ENCODE results near the gene DIAPH3. TPM values are rescaled to one million over a fixed set of nuclear protein-coding genes. Genes with fewer than 3 reads are reported as not detected.

DIAPH3 gene
- polyA plus RNA-seq, 1 donor from 2014 or later: 0.37 TPM

- Histone ChIP-seq H3K36me3 (ENCODE audit: insufficient read depth, low read length) (no peaks in the 10 kb centered on the region), H3K4me2 (ENCODE audit: low read length) (no peak overlapping the region), H3K4me3 (ENCODE audit: low read length) (no peak overlapping the region), H4K20me1 (ENCODE audit: insufficient read depth) (no peaks in the 10 kb centered on the region), H3K9me2 (ENCODE audit: insufficient read depth, low read length) (no peaks in the 10 kb centered on the region), H2AFZ (ENCODE audit: low read depth, low read length) (no peak overlapping the region), H3K9me3 (ENCODE audit: low read length) (no peaks in the 10 kb centered on the region), H3K79me2 (replicated peaks; ENCODE audit: insufficient read depth, low read length) (no peaks in the 10 kb centered on the region), H3K27ac (ENCODE audit: low read length) (no peak overlapping the region), H3K9ac (ENCODE audit: low read length) (no peak overlapping the region), H3F3A (ENCODE audit: insufficient read depth, low read length, poor library complexity, severe bottlenecking) (no peaks in the 10 kb centered on the region), H3K27me3 (ENCODE audit: insufficient read depth, low read depth, low read length) (no peaks in the 10 kb centered on the region)
- no peak for TF ChIP-seq EP300 (conservative IDR thresholded peaks at IDR 0.05; ENCODE audit: poor library complexity, severe bottlenecking)
- TF ChIP-seq RAD21 (conservative IDR thresholded peaks at IDR 0.05): no peak
- TF ChIP-seq TAF1 (IDR thresholded peaks at IDR 0.05; ENCODE audit: low read depth): no peak
- TF ChIP-seq SMC3 (conservative IDR thresholded peaks at IDR 0.05; ENCODE audit: poor library complexity): no peak
- no peak for TF ChIP-seq MXI1 (conservative IDR thresholded peaks at IDR 0.05; ENCODE audit: poor library complexity, severe bottlenecking)
- no peak for TF ChIP-seq POLR2AphosphoS5 (IDR thresholded peaks at IDR 0.05)
- TF ChIP-seq REST (IDR thresholded peaks at IDR 0.05; ENCODE audit: borderline replicate concordance): no peak
- no peak for TF ChIP-seq CTCF (IDR thresholded peaks at IDR 0.05; ENCODE audit: poor library complexity, severe bottlenecking)
- no peak for TF ChIP-seq EZH2 (IDR thresholded peaks at IDR 0.05; ENCODE audit: borderline replicate concordance, insufficient read depth, low read length, poor library complexity, severe bottlenecking)
Observed at GRCh38 chr13:59679254-59679653, 484.5 kb downstream of the DIAPH3 start.

- Histone ChIP-seq H3K9me3 (ENCODE audit: low read length) (no peaks in the 10 kb centered on the region), H3F3A (ENCODE audit: insufficient read depth, low read length, poor library complexity, severe bottlenecking) (no peaks in the 10 kb centered on the region)
Observed at GRCh38 chr13:59677966-59678814, 485.5 kb downstream of the DIAPH3 start.

More at GRCh38 chr13:59677966-59678814, 485.5 kb downstream of the DIAPH3 start:
- Histone ChIP-seq H3K27me3 (ENCODE audit: insufficient read depth, low read depth, low read length) (no peaks in the 10 kb centered on the region), H3K9me2 (ENCODE audit: insufficient read depth, low read length) (no peaks in the 10 kb centered on the region), H4K20me1 (ENCODE audit: insufficient read depth) (no peaks in the 10 kb centered on the region), H3K4me3 (ENCODE audit: low read length) (no peak overlapping the region), H3K4me2 (ENCODE audit: low read length) (no peak overlapping the region), H2AFZ (ENCODE audit: low read depth, low read length) (no peak overlapping the region), H3K36me3 (ENCODE audit: insufficient read depth, low read length) (no peaks in the 10 kb centered on the region), H3K27ac (ENCODE audit: low read length) (no peak overlapping the region), H3K9ac (ENCODE audit: low read length) (no peak overlapping the region), H3K79me2 (replicated peaks; ENCODE audit: insufficient read depth, low read length) (no peaks in the 10 kb centered on the region)
- TF ChIP-seq TAF1 (IDR thresholded peaks at IDR 0.05; ENCODE audit: low read depth) (no peak), MXI1 (conservative IDR thresholded peaks at IDR 0.05; ENCODE audit: poor library complexity, severe bottlenecking) (no peak), SMC3 (conservative IDR thresholded peaks at IDR 0.05; ENCODE audit: poor library complexity) (peak; percentile 76), POLR2AphosphoS5 (IDR thresholded peaks at IDR 0.05) (no peak), EP300 (conservative IDR thresholded peaks at IDR 0.05; ENCODE audit: poor library complexity, severe bottlenecking) (no peak), CTCF (IDR thresholded peaks at IDR 0.05; ENCODE audit: poor library complexity, severe bottlenecking) (peak; percentile 78), EZH2 (IDR thresholded peaks at IDR 0.05; ENCODE audit: borderline replicate concordance, insufficient read depth, low read length, poor library complexity, severe bottlenecking) (no peak), REST (IDR thresholded peaks at IDR 0.05; ENCODE audit: borderline replicate concordance) (no peak), RAD21 (conservative IDR thresholded peaks at IDR 0.05) (peak; percentile 83)
